ENCODE results near the gene LRRC49.

The LRRC49 gene

DNA sequence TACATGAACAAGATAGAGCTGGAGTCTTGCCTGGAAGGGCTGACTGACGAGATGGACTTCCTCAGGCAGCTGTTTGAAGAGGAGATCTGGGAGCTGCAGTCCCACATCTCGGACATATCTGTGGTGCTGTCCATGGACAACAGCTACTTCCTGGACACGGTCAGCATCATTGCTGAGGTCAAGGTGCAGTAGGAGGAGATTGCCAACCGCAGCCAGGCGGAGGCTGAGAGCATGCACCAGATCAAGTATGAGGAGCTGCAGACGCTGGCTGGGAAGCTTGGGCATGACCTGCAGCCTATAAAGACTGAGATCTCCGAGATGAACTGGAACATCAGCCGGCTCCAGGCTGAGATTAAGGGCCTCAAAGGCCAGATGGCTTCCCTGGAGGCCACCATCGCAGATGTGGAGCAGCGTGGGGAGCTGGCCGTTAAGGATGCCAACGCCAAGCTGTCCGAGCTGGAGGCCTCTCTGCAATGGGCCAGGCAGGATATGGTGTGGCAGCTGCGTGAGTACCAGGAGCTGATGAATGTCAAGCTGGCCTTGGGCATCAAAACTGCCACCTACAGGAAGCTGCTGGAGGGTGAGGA, 33.2 kb upstream of the LRRC49 start:
- TF ChIP-seq GATA3 (IDR thresholded peaks at IDR 0.05; ENCODE audit: low read depth, low read length), result no peak
- no peak for TF ChIP-seq GATA2 (IDR thresholded peaks at IDR 0.05; ENCODE audit: low read depth, low read length)

DNA sequence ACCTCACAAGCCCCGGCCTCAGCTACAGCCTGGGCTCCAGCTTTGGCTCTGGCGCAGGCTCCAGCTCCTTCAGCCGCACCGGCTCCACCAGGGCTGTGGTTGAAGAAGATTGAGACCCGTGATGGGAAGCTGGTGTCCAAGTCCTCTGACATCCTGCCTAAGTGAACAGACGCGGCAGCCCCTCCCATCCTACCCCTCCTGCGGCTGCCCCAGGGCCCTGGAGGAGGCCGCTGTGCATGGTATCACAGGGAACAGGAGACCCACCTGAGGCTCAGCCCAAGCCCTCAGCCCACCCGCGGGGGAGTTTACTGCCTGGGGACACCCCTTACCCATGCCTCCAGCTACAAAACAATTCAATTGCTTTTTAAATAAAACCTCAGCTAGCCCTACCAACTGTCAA, 32.6 kb upstream of the LRRC49 start:
- TF ChIP-seq GATA3 (IDR thresholded peaks at IDR 0.05; ENCODE audit: low read depth, low read length) (no peak), GATA2 (IDR thresholded peaks at IDR 0.05; ENCODE audit: low read depth, low read length) (no peak)

DNA sequence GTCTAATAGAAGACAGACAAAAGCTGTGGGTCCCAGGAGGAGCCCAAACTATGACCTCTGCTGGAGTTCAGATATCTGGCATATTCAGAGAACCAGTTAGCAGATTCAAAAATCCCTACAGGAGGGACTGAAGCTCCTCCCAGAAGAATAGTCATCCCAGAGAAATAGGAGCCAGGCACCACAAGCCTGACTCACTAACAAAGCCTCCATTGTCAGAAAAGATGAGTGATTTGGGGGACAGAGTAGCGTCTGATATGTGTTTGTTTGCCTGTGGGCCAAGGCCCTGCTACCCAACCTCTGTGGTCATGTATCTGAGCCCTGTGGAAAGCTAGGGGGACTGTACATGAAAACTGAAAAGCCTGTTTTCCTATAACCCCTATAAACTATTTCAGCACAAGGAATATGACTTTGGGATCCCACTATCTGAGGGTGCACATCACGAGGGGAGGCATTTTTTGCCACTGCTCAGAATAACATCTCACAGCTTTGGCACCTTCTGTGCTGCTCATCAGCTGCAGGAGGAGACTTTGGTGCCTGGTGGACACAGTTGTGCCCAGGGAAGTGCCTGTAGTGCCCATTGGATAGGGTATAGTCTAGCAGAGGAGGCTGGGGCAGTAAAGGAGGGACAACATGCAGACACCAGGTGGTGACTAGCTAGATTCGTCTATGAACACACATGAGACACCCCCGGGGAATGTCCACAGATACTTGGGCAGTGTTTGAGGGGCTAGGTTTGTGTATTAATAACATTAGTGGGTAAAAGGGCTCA, 29.0 kb upstream of the LRRC49 start:
- TF ChIP-seq GATA3 (IDR thresholded peaks at IDR 0.05; ENCODE audit: low read depth, low read length) (no peak), GATA2 (IDR thresholded peaks at IDR 0.05; ENCODE audit: low read depth, low read length) (no peak)

DNA sequence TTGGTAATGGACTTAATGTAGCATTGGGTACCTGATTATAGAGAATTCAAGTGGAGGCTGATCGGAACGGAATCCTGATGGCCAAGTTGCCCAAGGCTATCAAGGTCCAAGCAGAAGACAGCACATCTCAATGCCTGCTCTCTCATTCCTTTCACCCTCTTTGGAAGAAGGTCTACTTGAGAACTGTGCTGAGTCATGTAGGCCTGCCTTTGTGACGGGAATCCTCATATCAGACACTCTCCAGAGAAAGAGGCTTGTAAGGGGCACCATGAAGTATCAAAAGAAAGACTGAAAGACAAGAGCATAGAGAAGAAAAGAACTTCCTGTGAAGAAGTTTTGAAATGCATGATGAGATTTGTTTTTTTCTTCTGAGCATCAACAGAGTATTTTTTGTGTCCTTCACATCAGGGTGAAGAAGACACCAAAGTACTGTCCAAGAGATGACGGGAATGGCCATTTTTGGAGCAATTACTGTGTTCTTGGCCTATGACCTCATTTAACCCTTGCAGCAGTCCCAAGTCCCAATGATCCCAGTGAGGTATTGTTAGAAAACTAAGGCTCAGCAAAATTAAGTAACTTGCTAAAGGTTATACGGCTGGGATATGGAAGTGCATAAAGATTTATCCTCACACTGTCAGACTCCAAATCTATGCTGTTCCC, 25.5 kb upstream of the LRRC49 start:
- TF ChIP-seq GATA3 (IDR thresholded peaks at IDR 0.05; ENCODE audit: low read depth, low read length) (no peak), GATA2 (IDR thresholded peaks at IDR 0.05; ENCODE audit: low read depth, low read length) (no peak)

DNA sequence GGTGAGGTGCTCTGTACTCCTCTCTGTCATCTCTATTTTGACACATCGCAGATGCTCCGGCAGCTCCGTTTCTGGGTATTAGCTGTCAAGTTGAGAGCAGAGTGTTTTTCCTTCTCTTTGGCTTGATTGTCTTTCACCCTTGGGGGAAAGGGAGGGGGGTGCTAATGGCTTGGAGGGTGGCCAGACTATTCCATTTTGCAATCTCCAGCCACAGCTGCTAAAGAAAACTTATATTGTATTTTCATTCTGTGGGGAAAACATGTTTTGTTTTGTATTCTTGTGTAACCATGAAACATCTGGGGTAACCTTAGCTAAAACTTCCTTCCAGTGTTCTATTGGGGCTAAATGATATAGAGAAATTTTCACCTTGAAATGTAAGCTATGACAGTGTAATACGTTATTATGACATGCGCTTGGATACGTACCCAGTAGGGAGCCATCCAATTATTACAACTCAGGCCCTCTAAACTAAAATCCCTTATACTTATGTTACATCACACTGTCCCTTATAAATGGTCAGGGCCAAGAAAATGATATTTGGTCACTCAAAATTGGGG, 24.6 kb upstream of the LRRC49 start:
- TF ChIP-seq GATA2 (IDR thresholded peaks at IDR 0.05; ENCODE audit: low read depth, low read length), result no peak
- no peak for TF ChIP-seq GATA3 (IDR thresholded peaks at IDR 0.05; ENCODE audit: low read depth, low read length)

DNA sequence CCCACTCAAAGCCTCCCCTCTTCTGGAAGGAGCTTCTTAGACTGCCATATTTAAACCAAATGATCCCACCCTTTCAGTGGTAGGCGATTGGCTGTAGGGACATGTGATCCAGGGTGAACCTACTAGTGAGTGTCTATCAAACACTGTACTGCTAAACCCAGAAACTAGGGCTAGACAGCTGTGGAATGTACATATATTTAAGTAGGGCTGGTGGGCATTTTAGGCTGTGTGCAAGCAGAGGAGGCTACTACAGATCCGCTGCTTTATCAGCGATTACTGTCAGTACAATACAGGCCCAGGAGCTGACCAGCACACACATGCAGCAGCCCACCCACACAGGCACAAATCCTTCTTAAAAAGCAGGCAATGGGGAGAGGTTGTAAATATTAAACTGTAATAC, 23.3 kb upstream of the LRRC49 start:
- TF ChIP-seq GATA3 (IDR thresholded peaks at IDR 0.05; ENCODE audit: low read depth, low read length) (no peak), GATA2 (IDR thresholded peaks at IDR 0.05; ENCODE audit: low read depth, low read length) (no peak)

DNA sequence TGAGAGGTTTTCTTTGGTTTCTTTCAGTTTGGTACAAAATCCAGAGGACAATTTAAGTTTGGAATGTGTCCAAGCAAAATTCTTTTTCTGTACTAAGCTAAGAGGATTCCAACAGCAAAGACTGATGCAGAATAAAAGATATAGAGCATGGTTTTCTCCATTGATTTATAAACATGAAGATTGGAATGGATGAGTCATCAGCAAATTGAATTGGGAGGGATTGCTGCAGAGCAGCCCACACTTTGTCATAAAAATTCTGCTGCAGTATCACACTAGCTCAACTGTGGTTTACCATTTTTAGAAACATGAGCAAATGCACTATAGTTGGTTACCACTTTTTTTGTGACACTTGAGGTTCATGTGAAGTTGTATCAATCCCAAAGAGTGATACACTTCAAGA, 22.6 kb upstream of the LRRC49 start:
- no peak for TF ChIP-seq GATA3 (IDR thresholded peaks at IDR 0.05; ENCODE audit: low read depth, low read length)
- TF ChIP-seq GATA2 (IDR thresholded peaks at IDR 0.05; ENCODE audit: low read depth, low read length), result no peak

DNA sequence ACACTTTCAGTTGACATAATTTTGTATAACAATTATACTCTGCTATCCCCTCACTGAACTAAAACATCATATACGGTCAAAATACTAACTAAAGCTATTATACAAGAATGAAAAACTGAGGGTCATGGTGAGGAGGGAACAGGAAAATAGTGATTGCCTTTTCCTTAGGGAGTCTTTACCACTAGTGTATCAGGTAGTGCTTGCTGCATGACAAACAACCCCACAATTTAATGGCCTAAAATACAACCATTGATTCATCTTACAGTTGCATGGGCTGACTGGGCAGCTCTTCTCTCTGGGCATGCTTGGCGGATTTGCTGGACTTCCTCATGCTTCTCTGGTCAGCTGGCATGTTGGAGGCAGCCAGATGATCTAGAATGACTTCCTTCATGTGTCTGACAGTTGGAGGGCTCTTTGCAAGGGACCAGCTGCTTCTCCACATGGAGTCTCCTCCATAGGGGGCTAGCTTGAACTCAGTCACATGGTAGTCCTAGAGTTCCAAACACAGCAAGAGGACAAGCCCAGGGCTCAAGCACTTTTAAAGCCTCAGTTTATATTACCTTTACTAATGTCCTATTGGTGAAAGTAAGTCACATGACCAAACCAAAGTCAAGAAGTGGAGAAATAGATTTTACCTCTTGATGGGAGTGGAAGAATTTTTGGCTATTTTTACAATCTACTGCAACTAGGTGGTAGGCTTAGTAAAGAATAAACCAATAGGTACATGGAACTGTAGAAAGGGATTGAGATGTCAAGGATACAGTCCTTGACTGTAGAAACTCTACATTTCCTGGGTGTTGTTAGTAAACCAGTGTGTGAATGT, 19.2 kb upstream of the LRRC49 start:
- TF ChIP-seq GATA3 (IDR thresholded peaks at IDR 0.05; ENCODE audit: low read depth, low read length) (no peak), GATA2 (IDR thresholded peaks at IDR 0.05; ENCODE audit: low read depth, low read length) (no peak)

DNA sequence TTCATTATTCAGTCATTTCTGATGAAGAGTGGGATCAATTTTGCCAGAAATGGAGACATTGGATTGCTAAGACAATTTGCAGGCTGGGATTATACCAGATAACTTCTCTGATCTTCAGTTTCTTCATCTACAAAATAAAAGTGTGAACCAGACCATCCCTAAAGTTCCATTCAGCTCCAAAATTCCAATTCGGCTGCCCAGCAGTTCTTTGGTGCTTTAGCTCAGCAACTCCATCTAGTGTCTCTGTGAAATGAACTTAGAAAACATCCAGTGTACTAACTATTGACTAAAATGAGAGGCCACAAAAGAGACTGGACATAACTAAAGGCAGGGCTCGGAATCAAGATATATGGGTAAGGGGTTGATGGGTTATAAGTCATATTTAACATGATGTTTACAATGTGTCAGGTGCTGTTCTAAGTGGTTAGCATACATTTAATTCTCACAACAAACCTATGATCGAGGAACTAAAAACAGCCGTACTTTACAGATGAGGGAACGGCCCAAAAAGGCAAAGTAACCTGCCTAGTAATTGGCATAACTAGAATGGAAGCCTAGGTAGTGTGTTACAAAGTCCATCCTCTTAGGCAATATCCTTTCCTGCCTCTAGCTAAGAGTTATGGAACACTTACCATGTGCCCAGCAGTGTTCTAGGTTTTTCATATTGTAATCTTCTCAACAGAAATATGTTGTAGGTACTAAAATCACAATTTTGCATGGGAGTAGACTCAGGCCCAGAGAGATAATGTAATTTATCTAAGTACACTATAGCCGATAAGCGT, 17.4 kb upstream of the LRRC49 start:
- TF ChIP-seq GATA2 (IDR thresholded peaks at IDR 0.05; ENCODE audit: low read depth, low read length) (no peak), GATA3 (IDR thresholded peaks at IDR 0.05; ENCODE audit: low read depth, low read length) (no peak)

DNA sequence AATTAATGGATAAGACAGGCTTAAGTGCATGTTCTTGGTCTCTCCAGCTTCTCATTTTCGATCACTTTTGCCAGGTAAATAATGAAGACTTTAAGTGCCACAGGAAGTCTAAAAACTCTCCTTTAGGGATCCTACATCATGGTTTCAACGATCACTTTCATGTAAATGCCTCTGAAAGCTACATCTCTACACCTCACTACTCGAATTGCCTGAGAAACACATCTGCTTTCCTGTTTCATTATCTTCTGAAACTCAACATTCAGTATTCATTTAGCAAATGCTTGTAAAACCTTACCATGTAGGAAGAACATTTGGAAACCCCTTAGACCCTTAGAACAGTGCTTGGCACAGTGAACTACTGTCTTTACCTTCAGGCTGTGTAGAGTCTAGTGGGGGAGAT, 16.6 kb upstream of the LRRC49 start:
- no peak for TF ChIP-seq GATA2 (IDR thresholded peaks at IDR 0.05; ENCODE audit: low read depth, low read length)
- no peak for TF ChIP-seq GATA3 (IDR thresholded peaks at IDR 0.05; ENCODE audit: low read depth, low read length)

DNA sequence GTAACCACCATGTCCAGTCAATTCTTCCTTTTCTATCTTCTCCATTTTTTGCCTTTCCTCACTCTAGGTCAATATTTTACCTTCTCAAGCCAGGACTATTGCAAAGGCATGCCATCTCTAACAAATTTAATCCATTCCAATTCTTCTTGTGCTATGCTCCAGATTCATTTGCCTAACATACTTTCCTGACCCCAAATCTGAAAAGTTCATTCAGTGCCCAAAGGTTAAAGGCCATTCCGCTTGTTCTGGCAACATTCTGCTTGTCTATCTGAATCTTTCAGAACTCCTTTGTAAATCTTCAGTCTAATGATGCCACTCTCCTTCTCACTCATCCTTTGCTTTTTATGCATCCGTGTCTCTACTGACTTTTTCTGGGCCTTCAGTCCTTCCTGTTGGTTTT, 15.9 kb upstream of the LRRC49 start:
- no peak for TF ChIP-seq GATA2 (IDR thresholded peaks at IDR 0.05; ENCODE audit: low read depth, low read length)
- no peak for TF ChIP-seq GATA3 (IDR thresholded peaks at IDR 0.05; ENCODE audit: low read depth, low read length)

DNA sequence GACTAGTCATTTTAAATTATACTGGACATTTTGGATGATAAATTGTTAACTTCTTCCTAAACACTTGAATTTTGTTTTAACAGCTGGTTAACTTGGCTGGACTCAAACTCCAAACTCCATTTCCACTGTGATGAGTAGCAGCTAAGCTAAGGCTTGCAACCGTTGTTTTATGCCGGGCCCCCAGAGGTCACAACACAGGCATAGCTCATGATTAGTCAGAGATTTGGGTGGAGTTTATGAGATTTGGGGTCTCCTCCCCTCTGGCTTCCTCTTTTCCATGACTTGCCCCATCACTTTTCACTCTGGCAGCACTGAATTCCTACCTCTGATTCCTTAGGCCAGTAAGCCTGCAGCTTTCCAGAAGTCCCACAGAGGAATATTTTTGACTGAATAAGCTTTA, 13.2 kb upstream of the LRRC49 start:
- TF ChIP-seq GATA3 (IDR thresholded peaks at IDR 0.05; ENCODE audit: low read depth, low read length) (no peak), GATA2 (IDR thresholded peaks at IDR 0.05; ENCODE audit: low read depth, low read length) (no peak)

DNA sequence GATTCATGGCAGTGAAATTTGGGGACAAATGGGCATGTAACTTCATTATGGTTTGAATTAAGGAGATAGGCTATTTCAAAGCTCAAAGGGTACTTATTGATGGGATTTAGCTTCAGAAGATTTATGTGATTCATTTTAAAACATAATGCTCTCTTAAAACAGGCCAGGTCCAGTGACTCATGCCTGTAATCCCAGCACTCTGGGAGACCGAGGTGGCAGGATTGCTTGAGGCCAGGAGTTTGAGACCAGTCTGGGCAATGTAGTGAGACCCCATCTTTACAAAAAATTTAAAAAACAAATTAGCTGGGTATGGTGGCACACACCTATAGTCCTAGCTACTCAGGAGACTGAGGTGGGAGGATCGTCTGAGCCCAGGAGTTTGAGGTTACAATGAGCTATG, 11.8 kb upstream of the LRRC49 start:
- no peak for TF ChIP-seq GATA3 (IDR thresholded peaks at IDR 0.05; ENCODE audit: low read depth, low read length)

All from SH-SY5Y (cell line).